Measurements from ENCODE around the gene SLC28A1.

SLC28A1 gene

DNA sequence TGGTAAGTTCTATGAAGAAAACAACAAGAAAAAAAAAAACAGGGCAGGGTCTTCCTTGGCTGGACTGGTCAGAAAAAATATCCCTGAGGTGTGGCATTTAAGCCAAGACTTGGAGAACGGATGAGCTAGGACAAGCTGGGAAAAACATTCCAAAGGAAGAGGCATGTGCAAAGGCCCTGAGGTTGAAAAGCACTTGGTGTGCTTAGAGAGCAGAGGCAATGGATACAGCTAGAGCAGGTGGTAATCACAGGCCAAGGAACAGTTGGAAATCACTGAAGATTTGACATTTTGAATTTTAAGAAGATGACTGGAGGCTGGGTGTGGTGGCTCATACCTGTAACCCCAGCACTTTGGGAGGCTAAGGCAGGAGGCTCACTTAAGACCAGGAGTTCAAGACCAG, 54.3 kb downstream of the SLC28A1 start:
- no peak for DNase-seq (ENCODE audit: low read depth in 3 of 3)

DNA sequence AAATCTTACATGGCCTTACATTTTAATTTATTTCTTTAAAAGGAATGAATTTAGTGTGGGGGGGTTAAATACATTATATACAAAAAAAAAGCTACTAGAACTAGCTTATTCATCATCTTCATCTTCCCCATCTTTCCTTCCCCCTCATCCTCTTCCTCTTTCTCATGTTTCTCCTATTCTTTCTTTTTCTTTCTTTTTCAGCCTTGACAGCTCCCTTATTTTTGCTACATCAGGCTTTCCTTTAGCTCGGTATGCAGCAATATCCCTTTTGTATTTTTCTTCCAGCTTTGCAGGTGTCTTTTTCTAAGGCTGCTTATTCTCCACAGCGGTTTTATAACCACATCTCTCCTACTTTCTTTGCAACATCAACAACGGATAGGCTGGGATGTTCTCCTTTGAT, 55.9 kb downstream of the SLC28A1 start:
- no peak for DNase-seq (ENCODE audit: low read depth in 3 of 3)

DNA sequence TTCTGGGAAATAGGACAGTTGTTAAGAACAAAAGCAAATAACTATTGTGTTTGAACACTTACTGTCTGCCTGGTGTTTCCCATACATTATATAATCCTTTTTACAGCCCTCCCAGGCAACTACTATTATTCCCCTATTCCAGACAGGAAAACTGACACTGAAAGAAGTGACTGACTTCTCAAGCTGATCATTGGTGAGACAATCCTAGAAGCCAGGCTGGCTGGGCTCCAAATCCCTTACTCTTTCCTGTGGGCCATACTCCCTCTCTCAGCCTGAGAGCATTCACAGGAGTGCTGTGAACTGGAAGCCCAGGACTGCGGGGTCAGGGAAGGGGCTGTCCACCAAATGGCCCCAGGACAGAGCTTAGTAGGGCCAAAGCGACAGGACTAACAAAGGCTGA, 58.0 kb downstream of the SLC28A1 start:
- DNase-seq (ENCODE audit: low read depth in 3 of 3), result no peak

DNA sequence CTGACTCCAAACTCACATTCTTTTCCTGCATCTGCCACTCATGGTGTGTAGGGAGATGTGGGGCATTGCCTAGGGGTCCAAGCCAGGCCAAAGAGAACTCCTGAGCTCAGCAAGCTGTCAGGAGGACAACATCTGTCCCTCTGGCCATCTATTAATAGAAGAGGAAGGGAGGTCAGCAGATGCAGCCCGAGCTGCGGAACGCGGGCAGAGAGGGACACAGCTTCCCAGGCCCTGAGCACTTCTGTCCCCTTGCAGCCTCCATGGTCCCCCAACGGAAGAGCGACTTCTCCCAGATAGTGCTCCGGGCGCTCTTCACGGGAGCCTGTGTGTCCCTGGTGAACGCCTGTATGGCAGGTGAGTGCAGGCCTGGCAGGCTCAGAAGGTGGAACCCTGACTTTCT, 59.8 kb downstream of the SLC28A1 start:
- DNase-seq (ENCODE audit: low read depth in 3 of 3), result no peak

DNA sequence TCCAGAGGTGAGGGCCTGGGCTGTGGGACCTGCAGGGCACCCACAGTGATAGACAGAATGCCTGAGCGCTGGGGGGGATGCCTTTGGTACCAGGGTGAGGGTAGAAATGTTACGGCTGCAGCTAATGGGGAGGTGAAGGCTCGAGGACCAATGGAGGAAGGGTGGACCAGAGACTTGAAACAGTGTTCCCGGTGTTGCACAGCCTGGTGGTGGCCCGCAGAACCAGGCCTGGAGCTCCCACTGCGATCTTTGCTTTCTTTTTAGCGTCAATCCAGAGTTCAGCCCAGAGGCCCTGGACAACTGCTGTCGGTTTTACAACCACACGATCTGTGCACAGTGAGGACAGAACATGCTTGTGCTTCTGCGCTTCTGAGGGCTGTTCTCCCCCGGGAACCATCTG, 60.4 kb downstream of the SLC28A1 start:
- no peak for DNase-seq (ENCODE audit: low read depth in 3 of 3)

DNA sequence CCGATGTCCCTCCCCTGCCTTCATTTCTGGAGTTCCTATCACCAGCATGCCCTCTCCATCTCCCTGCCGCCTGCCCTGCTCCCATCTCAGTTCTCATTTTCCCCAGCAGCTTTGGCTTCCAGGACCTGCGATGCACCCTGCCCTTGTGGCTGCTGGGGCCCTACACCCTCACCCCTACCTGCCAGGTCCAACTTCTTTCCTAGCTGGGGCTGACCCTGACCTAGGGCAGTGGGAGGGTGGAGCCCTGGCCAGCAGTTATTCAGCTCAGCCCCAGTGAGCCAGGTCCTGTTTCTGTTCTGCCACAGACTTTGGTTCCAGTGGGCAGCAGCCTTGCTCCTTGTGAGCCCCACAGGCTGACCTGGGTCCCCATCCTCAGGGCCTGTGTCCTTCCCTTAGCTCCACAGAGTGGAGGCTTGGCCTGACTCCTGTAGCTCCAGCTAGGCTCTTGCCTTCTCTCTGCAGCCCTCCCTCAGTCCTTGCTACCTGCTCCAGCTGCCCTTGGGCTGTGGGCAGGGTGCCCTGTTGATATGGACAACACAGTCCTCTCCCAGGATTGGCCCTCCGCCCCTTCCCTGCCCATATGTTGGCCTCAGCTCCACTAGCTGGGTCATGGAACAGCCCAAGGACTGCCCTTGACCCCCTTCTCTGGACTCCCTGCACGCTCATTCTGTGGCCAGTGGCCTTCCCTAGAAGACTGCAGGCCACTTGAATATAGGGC, 62.5 kb downstream of the SLC28A1 start:
- DNase-seq (ENCODE audit: low read depth in 3 of 3), result no peak

DNA sequence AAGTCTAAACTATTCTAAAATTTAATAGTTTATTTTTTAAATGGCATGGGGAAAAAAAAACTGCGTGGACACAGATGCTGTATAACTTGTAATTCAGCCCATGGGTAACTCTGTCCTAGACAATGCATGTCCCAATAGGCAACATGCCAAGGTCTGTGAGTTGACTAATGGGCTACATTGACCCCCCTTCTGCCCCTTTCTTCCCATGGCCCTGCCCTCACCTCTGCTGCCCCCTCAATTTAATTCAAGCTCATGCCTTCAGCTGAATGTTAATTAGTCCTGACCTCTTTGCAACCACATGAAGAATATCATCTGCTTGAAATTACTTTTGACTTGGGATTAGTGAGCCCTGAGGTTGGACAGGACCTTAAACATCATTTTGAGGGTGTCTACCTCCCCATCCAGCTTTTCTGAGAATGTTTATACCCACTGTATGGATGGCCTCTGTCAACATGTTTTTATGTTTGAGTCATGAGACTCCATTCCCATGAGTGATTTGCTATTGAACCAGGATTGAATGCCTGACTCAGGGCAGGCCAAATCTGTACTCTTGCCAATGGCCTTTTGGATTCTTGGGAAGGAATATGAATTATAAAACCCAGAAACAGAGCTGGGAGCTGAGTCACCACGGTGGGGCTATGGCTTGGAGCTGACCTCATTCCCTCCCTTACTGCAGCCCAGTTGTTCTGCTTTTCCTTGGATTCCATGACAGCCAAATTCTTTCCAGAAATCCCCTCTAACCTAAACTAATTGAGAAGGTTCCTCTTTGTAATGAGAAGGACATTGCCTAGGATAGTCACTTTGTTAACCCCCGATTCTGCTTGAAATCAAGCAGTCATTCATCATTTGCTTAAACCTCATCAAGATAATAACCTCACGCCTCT, 63.7 kb downstream of the SLC28A1 start:
- no peak for DNase-seq (ENCODE audit: low read depth in 3 of 3)

DNA sequence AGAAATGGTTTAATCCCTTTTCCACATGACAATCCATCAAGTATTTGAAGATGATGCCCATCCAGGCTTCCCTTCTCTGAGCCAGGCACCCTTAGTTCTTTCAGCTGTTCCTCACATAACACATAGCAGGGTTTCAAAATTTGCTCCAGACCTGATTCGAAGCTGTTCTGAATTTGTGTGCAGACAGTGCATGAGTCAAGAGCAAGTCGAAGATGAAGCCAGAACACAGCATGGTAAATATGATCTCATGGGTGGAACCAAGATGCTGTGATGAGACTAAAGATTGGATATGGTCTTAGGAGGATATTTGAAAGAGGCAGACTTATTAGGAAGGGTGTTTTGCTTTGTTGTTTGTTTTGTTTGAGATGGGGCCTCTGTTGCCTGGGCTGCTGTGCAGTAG, 64.6 kb downstream of the SLC28A1 start:
- no peak for DNase-seq (ENCODE audit: low read depth in 3 of 3)

DNA sequence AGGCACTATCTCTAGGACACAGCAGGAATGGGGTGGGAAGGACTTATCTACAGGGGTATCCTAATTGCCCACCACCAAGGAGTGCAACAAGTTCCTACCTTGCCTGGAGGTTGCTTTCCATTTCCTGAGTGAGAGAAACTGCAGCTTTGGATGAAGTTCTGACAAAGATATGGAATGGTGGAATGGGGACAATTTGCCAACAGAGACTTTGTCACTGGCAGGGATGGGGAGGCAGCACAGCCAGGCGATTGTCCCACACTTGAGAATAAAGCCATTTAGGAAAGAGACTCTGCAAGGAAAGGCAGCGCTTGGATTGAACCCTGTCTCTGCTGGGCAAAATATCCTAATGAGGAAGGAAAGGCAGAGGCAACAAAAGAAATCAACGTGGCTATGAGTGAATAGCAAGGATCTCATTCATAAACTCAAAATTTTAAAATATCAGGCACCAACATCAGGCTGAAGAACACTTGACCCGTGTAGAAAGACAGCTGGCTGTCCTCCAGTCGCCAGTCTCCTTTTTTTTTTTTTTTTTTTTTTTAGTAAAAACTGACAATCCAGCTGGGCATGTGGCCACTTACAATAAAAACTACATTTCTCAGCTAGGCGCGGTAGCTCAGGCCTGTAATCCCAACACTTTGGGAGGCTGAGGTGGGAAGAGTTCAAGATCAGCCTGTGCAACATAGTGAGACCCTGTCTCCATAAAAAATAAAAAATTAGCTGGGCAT, 65.5 kb downstream of the SLC28A1 start:
- DNase-seq (ENCODE audit: low read depth in 3 of 3), result no peak

DNA sequence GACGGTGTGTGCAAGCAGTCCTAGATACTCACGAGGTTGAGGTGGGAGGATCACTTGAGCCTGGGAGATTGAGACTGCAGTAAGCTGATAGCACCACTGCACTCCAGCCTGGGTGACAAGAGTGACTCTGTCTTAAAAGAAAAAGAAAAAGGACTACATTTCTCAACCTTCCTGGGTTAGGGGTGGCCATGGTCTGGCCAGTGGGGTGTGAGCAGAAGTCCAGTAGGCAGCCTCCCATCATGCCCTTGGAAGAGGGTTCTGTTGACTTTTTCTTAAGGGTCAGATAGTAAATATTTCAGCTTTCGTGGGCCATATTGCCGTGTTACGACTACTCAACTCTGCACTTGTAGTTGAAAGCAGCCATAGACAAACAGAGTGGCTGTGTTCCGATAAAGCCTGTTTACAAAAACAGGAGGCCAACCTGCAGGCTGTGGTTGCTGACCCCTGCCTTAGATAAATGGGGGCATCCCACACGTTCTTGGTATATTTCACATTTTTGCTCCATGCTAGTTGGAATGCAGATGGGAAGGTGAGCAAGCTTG, 66.2 kb downstream of the SLC28A1 start:
- no peak for DNase-seq (ENCODE audit: low read depth in 3 of 3)

DNA sequence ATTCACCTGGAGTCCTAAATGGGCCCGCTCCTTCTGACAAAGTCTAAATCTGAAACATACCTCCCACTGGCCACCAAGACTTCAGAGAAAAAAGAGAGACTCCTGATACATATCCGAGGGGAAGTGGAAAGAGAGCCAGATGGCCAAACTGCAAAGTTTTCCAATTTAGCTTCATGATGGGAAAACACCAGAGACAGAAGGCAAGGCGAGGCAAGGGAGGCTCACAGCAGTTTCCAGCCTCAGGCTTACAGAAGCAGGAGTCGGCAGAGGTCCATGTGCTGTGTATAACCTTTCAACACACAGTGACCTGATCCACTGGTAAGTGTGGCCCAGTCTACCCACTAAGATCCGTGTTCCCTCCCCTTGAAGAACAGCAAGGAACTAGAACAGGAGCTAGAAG, 67.3 kb downstream of the SLC28A1 start:
- DNase-seq (ENCODE audit: low read depth in 3 of 3), result no peak

DNA sequence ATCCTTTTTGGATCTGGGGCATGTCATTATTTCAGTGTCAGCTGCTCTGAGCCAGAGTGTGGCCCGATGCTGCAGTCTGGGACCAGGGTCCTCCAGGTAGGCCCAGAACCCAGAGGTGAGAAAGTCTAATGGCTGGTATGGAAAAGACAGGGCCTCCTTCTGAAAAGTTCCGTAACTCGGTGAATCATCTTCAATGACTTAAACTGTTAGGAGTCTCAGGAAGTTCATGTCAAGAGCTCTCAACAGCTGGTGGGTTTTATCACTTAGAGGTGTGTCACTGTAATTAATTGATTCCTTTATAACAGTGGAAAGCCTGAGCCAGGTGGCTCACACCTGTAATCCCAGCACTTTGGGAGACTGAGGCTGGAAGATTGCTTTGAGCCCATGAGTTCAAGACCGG, 68.7 kb downstream of the SLC28A1 start:
- DNase-seq (ENCODE audit: low read depth in 3 of 3), result no peak

DNA sequence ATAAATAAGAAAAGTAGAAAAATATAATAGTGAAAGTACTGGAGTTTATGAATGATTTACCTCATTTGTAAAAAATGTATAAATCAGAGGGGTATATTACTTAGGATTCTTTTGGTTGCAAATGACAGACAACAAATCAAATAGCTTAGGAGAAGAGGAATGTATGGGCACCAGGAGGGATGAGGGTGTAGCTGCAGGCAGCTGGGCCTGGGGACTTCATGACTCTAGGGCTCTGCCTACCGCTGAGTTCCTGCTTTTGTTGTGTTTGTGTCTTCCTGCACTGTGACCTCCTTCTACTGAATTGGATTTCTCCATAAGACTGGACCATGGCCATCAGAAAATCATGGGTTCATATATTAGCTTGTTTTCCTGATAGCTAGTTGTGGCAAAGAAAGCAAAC, 69.3 kb downstream of the SLC28A1 start:
- no peak for DNase-seq (ENCODE audit: low read depth in 3 of 3)

DNA sequence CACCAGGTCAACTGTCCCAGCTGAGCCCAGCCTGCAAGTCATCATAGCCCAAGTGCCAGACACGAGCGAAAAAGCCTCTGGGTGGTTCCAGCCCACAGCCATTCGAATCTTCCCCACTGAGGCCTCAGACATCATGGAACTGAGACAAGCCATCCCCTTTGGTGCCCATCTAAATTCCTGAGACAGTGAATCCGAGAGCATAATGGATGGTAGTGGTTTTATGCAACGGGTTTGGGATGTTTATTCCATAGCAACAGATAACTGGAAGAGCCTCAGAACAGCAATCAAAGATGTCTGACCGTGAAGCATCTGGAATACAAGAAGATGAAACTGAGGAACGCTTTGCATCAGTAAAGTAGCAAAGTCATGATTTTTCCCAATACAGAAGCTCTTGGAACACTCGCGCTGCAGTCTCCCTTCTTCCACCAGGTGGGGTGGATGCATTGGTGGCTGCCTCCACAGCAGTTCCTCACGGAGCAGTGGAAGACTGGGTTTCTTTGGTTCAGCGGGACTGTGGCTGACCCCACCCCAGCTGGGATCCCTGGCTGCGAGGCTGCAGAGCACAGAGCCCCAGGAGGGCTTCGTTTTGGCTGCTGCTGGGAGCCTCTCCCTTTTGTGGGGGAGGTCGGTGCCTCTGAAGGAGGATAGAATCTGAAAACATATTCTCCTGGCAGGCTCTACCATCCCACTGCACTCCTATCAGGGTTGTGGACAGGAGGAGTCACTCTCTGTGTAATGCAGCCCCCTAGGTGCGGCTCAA, 70.8 kb downstream of the SLC28A1 start:
- peak in 2 of 3 experiments; percentile 10 to 13 for DNase-seq (ENCODE audit: low read depth in 3 of 3)

DNA sequence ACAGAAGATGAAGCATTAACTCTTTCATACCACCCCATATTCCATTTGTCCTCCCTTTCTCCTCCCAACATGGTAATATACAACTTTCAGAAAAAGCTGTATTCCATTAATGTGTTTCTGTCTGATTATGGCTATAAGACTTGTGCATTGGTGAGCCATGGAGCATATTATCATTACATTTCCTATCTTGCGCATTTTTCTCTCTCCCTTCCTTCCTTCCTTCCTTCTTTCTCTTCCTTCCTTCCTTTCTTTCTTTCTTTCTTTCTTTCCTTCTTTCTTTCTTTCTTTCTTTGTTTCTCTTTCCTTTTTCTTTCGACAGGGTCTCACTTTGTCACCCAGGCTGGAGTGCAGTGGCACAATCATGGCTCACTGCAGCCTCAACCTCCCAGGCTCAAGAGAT, 71.7 kb downstream of the SLC28A1 start:
- no peak for DNase-seq (ENCODE audit: low read depth in 3 of 3)

DNA sequence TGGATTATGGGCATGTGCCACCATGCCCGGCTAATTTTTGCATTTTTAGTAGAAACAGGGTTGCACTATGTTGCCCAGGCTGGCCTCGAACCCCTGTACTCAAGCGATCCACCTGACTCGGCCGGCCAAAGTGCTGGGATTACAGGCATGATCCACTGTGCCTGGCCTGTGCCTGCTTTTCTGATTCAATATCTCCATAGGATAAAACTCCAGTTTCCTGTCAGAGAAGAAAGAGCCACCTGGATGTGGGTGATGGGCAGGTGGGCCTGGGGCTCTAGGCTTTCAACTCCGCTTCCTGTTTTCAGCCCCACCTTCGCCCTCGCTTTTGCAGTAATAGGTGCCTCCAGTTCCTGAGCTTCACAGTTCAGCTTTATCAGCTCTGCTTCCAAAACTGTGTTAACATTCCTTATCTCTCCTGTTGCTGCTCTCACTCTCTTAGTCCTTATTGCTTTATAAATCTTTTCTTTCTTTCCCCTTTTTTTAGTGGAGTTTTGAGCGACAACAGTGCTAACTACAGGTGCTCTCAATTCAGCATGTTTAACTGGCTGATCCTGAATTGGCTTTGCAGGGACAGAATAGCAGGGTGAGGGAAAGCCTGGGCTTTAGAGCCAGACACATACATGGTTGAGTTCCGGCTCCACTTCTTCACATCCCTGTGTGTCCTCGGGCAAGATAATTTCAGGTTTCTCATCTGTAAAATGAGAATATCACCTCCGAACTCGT, 76.1 kb downstream of the SLC28A1 start:
- no peak for DNase-seq (ENCODE audit: low read depth in 3 of 3)

DNA sequence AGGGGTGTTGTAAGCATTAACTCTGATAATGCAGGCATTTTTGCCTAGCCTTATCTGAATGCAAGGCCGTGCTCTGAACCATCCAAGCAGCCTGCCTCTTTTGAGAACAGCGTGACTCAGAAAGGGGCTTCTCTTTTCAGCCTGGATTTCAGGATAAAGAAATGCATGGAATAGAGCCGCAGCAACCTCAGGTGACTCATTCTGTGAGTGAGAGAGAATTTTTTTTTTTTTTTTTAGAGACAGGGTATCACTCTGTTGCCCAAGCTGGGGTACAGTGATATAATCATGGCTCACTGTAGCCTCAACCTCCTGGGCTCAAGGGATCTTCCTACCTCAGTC, 76.6 kb downstream of the SLC28A1 start:
- DNase-seq (ENCODE audit: low read depth in 3 of 3), result no peak

DNA sequence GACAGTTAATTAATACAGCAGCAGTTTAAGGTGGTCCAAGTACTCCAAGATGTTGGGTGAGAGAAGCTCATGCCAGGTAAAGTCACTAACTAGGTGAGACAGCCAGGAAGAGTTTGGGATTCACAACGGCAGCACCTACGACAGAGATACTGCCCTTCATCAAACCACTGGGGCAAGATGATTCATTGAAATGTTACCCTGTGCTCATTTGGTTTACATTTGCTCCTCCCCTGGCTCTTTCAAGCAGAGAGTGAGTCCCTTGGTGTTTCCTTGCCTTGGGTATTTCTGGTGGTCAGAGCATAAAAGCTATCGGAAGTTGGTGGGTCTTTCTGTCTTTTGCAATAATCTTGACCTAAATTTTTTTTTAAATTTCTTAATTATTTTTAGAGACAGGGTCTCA, 77.2 kb downstream of the SLC28A1 start:
- no peak for DNase-seq (ENCODE audit: low read depth in 3 of 3)

DNA sequence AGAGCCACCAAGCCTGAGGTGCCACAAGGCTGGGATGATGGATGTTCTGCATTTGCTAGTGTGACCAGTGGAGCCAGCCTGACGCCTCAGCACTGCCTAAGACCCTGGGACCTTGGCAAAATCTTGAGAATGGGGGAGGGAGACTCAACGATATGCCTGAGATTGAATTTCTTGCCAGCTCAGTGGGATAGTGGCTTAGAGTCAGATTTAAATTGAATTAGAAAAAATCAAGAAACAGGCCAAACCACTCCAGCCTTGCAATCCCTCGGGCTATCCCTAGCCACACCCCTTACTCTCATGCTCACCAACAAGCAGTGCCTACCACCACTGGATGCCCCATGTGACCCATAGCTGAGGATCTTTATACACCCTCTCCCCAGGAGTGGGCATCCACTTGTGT, 78.5 kb downstream of the SLC28A1 start:
- no peak for DNase-seq (ENCODE audit: low read depth in 3 of 3)

DNA sequence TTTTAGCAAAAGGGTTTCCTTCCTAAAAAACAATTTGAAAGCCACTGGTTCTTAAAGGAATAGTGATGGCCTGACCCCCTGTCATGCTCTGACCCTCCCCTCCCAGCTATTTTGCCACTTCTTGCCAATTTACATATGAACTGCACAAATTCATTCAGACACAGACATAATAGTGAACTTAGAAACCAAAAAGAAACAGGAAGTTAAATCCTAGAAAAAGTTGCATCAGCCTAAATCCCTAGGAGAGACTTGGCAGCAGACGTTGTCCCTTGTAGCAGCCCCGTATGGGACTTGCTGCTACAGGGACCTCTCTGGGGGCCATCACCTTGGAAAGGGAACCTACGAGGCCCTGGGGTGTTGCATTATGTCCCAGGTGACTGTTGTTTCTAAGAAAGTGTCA, 82.9 kb downstream of the SLC28A1 start:
- DNase-seq (ENCODE audit: low read depth in 3 of 3), result no peak

DNA sequence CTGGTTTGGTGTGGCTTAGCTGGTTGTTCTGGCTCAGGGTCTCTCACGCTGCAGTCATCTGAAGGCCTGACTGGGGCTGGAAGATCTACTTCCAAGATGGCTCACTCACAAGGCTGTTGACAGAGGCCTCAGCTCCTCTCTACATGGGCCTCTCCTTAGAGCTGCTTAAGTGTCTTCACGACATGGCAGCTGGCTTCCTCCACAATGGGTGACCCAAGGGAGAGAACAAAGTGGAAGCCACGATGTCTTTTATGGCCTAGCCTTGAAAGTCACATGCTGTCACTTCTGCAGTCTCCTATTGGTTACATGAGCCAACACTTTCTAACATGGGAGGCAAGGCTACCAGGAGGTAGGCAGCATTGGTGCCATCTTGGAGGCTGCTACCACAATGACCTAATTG, 83.8 kb downstream of the SLC28A1 start:
- no peak for DNase-seq (ENCODE audit: low read depth in 3 of 3)

All from stimulated activated CD4-positive, alpha-beta T cell treated with anti-CD3 and anti-CD28 coated beads, TNF-alpha, amount 100 ng/mL, for 4 hours (primary cell).